Endothelial cell of umbilical vein (primary cell): ENCODE data around the gene PIBF1. TPM values are rescaled to one million over a fixed set of nuclear protein-coding genes. Genes with fewer than 3 reads are reported as not detected.

Source experiments
- BruUV-seq: library from RNA; stranded (reverse); fragments of 400-500 nt; replicated peaks from 2 replicates; lab custom pipeline; 2021; lab: Mats Ljungman, UMichigan
- CTCF ChIA-PET: fragments of 300-600, 350-600 bp; sonication (Branson Sonifier 250); formaldehyde crosslinking; loops from one replicate; lab custom pipeline; 2021; ENCODE audit warnings: antibody characterized with exemption, inconsistent platforms; lab: Charles Lee
- POLR2A ChIA-PET: fragments of 300-600, 350-600 bp; sonication (Branson Sonifier 250); formaldehyde crosslinking; loops from one replicate; lab custom pipeline; 2021; ENCODE audit warnings: antibody characterized with exemption, inconsistent platforms; lab: Charles Lee
- DNase-seq: peaks from one replicate; pipeline ENCODE4 v3.0.0-alpha.2; 2011; ENCODE audit warnings: low read depth, low spot score
- FAIRE-seq: peaks from 2 replicates; lab custom pipeline; 2011; peaks lifted over from hg19 to GRCh38; lab: Jason Lieb, UNC
- H2AFZ ChIP-seq: 2 replicates; pipeline ENCODE4 v1.6.0; 2012; ENCODE audit warnings: low read depth, low read length, control low read depth, inconsistent platforms
- H3K27ac ChIP-seq: 2 replicates; pipeline ENCODE4 v1.5.1; 2011; ENCODE audit warnings: low read depth, mild to moderate bottlenecking, control low read depth, low read length, moderate library complexity; ENCODE audit not compliant: insufficient read depth
- H3K27me3 ChIP-seq, 2 experiments: 2 replicates each; pipeline versions ENCODE4 v1.6.0 to v1.6.1; 2011; ENCODE audit warnings: low read length in 2 of 2, mixed read lengths in 1 of 2; ENCODE audit not compliant: control insufficient read depth in 2 of 2, insufficient read depth in 2 of 2
- H3K36me3 ChIP-seq, 2 experiments: 2 replicates in 1 of 2; 3 replicates in 1 of 2; pipeline ENCODE4 v1.5.1; 2011; ENCODE audit warnings: low read length in 2 of 2, mild to moderate bottlenecking in 1 of 2, moderate library complexity in 1 of 2; ENCODE audit not compliant: control insufficient read depth in 2 of 2, insufficient read depth in 2 of 2; ENCODE audit errors: extremely low read depth in 1 of 2
- H3K4me1 ChIP-seq: 3 replicates; pipeline ENCODE4 v1.5.1; 2011; ENCODE audit warnings: mild to moderate bottlenecking, low read length; ENCODE audit not compliant: control insufficient read depth, insufficient read depth; ENCODE audit errors: extremely low read depth
- H3K4me2 ChIP-seq: 2 replicates; pipeline ENCODE4 v1.6.1; 2011; ENCODE audit warnings: low read length, control low read depth, mixed read lengths; ENCODE audit not compliant: insufficient read depth
- H3K4me3 ChIP-seq, 3 experiments: fragments of 200-600 bp in 1 of 3; sonication (generic), shearing (Covaris generic) in 1 of 3; replicated peaks in 1 of 3; 2 replicates each; pipeline ENCODE4 v1.5.1; 2011 to 2016; ENCODE audit warnings: control low read depth in 3 of 3, low read length in 3 of 3, mild to moderate bottlenecking in 2 of 3, inconsistent platforms in 1 of 3, low read depth in 1 of 3, moderate library complexity in 1 of 3; ENCODE audit not compliant: insufficient read depth in 1 of 3
- H3K79me2 ChIP-seq: 2 replicates; pipeline ENCODE4 v1.6.0; 2012; ENCODE audit warnings: low read length, inconsistent platforms; ENCODE audit not compliant: control insufficient read depth, insufficient read depth
- H3K9ac ChIP-seq: replicated peaks from 2 replicates; pipeline ENCODE3; 2011; ENCODE audit warnings: low read length, control low read depth; ENCODE audit not compliant: insufficient read depth; ENCODE audit errors: extremely low read depth
- H3K9me1 ChIP-seq: replicated peaks from 3 replicates; pipeline ENCODE4 v1.6.0; 2011; ENCODE audit warnings: mild to moderate bottlenecking, low read length; ENCODE audit not compliant: control insufficient read depth, insufficient read depth; ENCODE audit errors: extremely low read depth
- H3K9me3 ChIP-seq: replicated peaks from 2 replicates; pipeline ENCODE4 v1.5.1; 2012; ENCODE audit warnings: low read length, inconsistent platforms; ENCODE audit not compliant: control insufficient read depth, insufficient read depth
- H4K20me1 ChIP-seq: replicated peaks from 2 replicates; pipeline ENCODE3; 2011; ENCODE audit warnings: mild to moderate bottlenecking, low read length; ENCODE audit not compliant: control insufficient read depth, insufficient read depth; ENCODE audit errors: extremely low read depth
- CTCF ChIP-seq, 2 donors: IDR thresholded peaks; 1 replicate in 1 of 2; 2 replicates in 1 of 2; pipeline ENCODE4 v1.5.1; 2011; ENCODE audit warnings: low read length in 2 of 2, mild to moderate bottlenecking in 2 of 2, moderate library complexity in 2 of 2, control low read depth in 1 of 2, inconsistent platforms in 1 of 2, low read depth in 1 of 2; ENCODE audit not compliant: insufficient read depth in 1 of 2; ENCODE audit errors: extremely low read depth in 1 of 2
- EZH2 ChIP-seq: IDR thresholded peaks from 2 replicates; pipeline ENCODE4 v1.6.1; 2012; ENCODE audit warnings: borderline replicate concordance, low read depth, mild to moderate bottlenecking, moderate library complexity, low read length, inconsistent platforms; ENCODE audit not compliant: severe bottlenecking
- FOS ChIP-seq: IDR thresholded peaks from 2 replicates; pipeline ENCODE4 v1.6.1; 2011; ENCODE audit warnings: mild to moderate bottlenecking, low read length, moderate library complexity, borderline replicate concordance; ENCODE audit not compliant: insufficient read depth
- GATA2 ChIP-seq: IDR thresholded peaks from 2 replicates; pipeline ENCODE4 v1.7.0; 2011; ENCODE audit warnings: low read depth, mild to moderate bottlenecking, moderate library complexity, mixed read lengths, low read length; ENCODE audit not compliant: insufficient read length, insufficient read depth
- JUN ChIP-seq: IDR thresholded peaks from 2 replicates; pipeline ENCODE4 v1.6.1; 2011; ENCODE audit warnings: borderline replicate concordance, low read depth; ENCODE audit not compliant: insufficient read length, insufficient read depth
- MAX ChIP-seq: IDR thresholded peaks from 2 replicates; pipeline ENCODE4 v1.6.1; 2011; ENCODE audit not compliant: insufficient read depth, insufficient read length
- MYC ChIP-seq: IDR thresholded peaks from one replicate; pipeline ENCODE4 v1.6.1; 2011; ENCODE audit warnings: mild to moderate bottlenecking, low read depth, low read length
- POLR2A ChIP-seq: IDR thresholded peaks from 2 replicates; pipeline ENCODE4 v1.6.1; 2012; ENCODE audit warnings: low read depth, mild to moderate bottlenecking, control low read depth, low read length
- POLR2AphosphoS5 ChIP-seq: IDR thresholded peaks from 2 replicates; pipeline ENCODE4 v1.6.1; 2012; ENCODE audit warnings: low read depth, mild to moderate bottlenecking, control low read depth, low read length, moderate library complexity; ENCODE audit not compliant: insufficient read depth
- dilution Hi-C: fragments of 300-500 bp; cut with MboI; formaldehyde crosslinking; loops from one replicate; pipeline ENCODE4 v1.15.0; 2019; ENCODE audit warnings: low sequenced_read_pairs; ENCODE audit not compliant: extremely low pct_ligation_motif_present
- intact Hi-C: fragments of 100-400 bp; cut with micrococcal nuclease; formaldehyde crosslinking; loops from one replicate; pipeline ENCODE4 v1.10.0; 2022
- polyA plus RNA-seq, 4 experiments: library from polyadenylated mRNA; depleted of rRNA in 3 of 4; stranded (reverse) in 3 of 4; unstranded in 1 of 4; fragments of >200 nt; gene quantifications; 2 replicates each; pipeline versions ENCODE4 v1.2.1 to v1.2.3, GENCODE V29; 2011 to 2012; ENCODE audit warnings: missing spikeins in 1 of 4
- total RNA-seq: library from RNA; stranded (reverse); gene quantifications from 2 replicates; pipeline ENCODE4 v1.2.3, GENCODE V29; 2021

The PIBF1 gene
- total and polyA plus RNA-seq, 2 donors (not counting 3 experiments of a cell fraction or from before 2014, with no cell fraction given), result 1.4 to 18.4 TPM

GRCh38 chr13:72774019-72774418, 7.9 kb upstream of the PIBF1 start:
- peaks cover 12 to 55% of the 10 kb centered on the region in 2 experiments for H3K36me3 ChIP-seq
- intact Hi-C loops, result no loop called here

GRCh38 chr13:72782717-72783116, 784 bp downstream of the PIBF1 start:
- no peaks in the 10 kb centered on the region for H3K9me3 ChIP-seq
- intact Hi-C loops, result loop anchor here (10.0 kb wide), 1 partner anchor 892 kb away; no protein-coding TSS in a partner anchor
- dilution Hi-C loops, result no loop called here
- no peaks in the 10 kb centered on the region for H3K9me1 ChIP-seq
- H3K4me2 ChIP-seq, result peak overlapping the region; percentile 99
- H2AFZ ChIP-seq, result peak overlapping the region; percentile 63
- peaks cover 25% of the 10 kb centered on the region for H3K4me1 ChIP-seq
- peak overlapping the region; percentile 72 for H3K9ac ChIP-seq
- H3K27me3 ChIP-seq, result no peaks in the 10 kb centered on the region
- ChIA-PET POLR2A (no interaction called here), CTCF (no interaction called here)
- peak overlapping the region; percentile 60 for H3K27ac ChIP-seq
- no TSS peak for BruUV-seq
- no peaks in the 10 kb centered on the region for H4K20me1 ChIP-seq
- DNase-seq (peak; percentile 54), FAIRE-seq (no peak)
- peaks cover 82% of the 10 kb centered on the region for H3K79me2 ChIP-seq
- TF ChIP-seq MAX (no peak), POLR2AphosphoS5 (no peak), POLR2A (no peak), EZH2 (no peak), MYC (no peak), JUN (no peak), GATA2 (no peak), FOS (no peak), CTCF (IDR thresholded peaks at IDR 0.05; ENCODE audit: extremely low read depth in 1 of 2, insufficient read depth in 1 of 2, low read depth in 1 of 2, low read length in 2 of 2) (no peak)
- peak overlapping the region; percentile 45 to 96 (median 69) for H3K4me3 ChIP-seq
- H3K36me3 ChIP-seq, result peaks cover 0 to 11% of the 10 kb centered on the region in 2 experiments

More at GRCh38 chr13:72774019-72774418, 7.9 kb upstream of the PIBF1 start:
- no peaks in the 10 kb centered on the region for H3K27me3 ChIP-seq
- POLR2A ChIA-PET, result no interaction called here
- no peak overlapping the region for H3K27ac ChIP-seq
- FAIRE-seq (no peak), DNase-seq (no peak)
- dilution Hi-C loops, result no loop called here
- H3K4me2 ChIP-seq, result no peak overlapping the region
- no peak overlapping the region for H3K4me3 ChIP-seq
- no peaks in the 10 kb centered on the region for H3K4me1 ChIP-seq
- H3K9ac ChIP-seq, result no peak overlapping the region
- peaks cover 18% of the 10 kb centered on the region for H3K79me2 ChIP-seq
- no peak overlapping the region for H2AFZ ChIP-seq
- peaks cover 2% of the 10 kb centered on the region for H3K9me1 ChIP-seq
- no TSS peak for BruUV-seq
- no peaks in the 10 kb centered on the region for H4K20me1 ChIP-seq
- no peak for TF ChIP-seq JUN
- TF ChIP-seq FOS, result no peak
- no peak for TF ChIP-seq MAX
- no peak for TF ChIP-seq POLR2AphosphoS5
- TF ChIP-seq GATA2, result no peak
- CTCF ChIA-PET, result no interaction called here
- no peaks in the 10 kb centered on the region for H3K9me3 ChIP-seq
